HL-60 (cell line): ENCODE data around the gene IL1RAPL1.

ENCODE experiments used
- DNase-seq, 2 experiments: peaks; one replicate each; pipeline ENCODE4 v3.0.0-alpha.2; 2010 to 2020; ENCODE audit warnings: low read depth in 1 of 2, low spot score in 1 of 2
- H3K27ac ChIP-seq: fragments of 250-450 bp; sonication (Bioruptor Pico); replicated peaks from 2 replicates; pipeline ENCODE4 v1.5.1; 2020; ENCODE audit warnings: mild to moderate bottlenecking, moderate library complexity
- H3K27me3 ChIP-seq: fragments of 250-450 bp; sonication (Bioruptor Pico); 2 replicates; pipeline ENCODE4 v1.5.1; 2021; ENCODE audit warnings: mild to moderate bottlenecking, moderate library complexity; ENCODE audit not compliant: insufficient read depth, poor library complexity, severe bottlenecking
- H3K4me3 ChIP-seq: replicated peaks from 2 replicates; pipeline ENCODE4 v1.5.1; 2011; ENCODE audit warnings: mild to moderate bottlenecking, control low read depth, low read length; ENCODE audit not compliant: insufficient read depth
- GABPA ChIP-seq: IDR thresholded peaks from 2 replicates; pipeline ENCODE4 v1.6.1; 2012; ENCODE audit warnings: low read depth
- POLR2AphosphoS5 ChIP-seq: IDR thresholded peaks from 2 replicates; pipeline ENCODE4 v1.6.1; 2012; ENCODE audit warnings: low read depth
- REST ChIP-seq: IDR thresholded peaks from 2 replicates; pipeline ENCODE4 v1.6.1; 2012; ENCODE audit warnings: low read depth; ENCODE audit not compliant: insufficient replicate concordance
- SPI1 ChIP-seq: IDR thresholded peaks from 2 replicates; pipeline ENCODE4 v1.6.1; 2012; ENCODE audit warnings: low read depth, mild to moderate bottlenecking, borderline replicate concordance
- TF ChIP-seq, protein P1 (sequence below): IDR thresholded peaks from one replicate; pipeline ENCODE4 v1.5.1; 2011; ENCODE audit warnings: low read length, control low read depth, inconsistent platforms; ENCODE audit not compliant: insufficient read depth

Gene IL1RAPL1

DNA sequence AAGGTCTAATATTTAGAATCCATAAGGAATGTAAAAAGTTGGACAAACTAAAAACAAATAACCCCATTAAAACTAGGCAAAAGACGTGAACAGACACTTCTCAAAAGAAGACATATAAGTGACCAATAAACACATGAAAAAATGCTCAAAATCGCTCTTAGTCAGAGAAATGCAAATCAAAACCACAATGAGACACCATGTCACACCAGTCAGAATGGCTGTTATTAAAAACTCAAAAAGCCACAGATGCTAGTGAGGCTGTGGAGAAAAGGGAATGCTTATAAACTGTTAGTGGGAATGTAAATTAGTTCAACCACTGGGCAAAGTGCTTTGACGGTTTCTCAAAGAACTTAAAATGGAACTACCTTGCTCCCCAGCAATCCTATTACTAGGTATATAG, 953.8 kb downstream of the IL1RAPL1 start:
- no peak overlapping the region for H3K4me3 ChIP-seq

GRCh38 chrX:29542152-29542551, 954.9 kb downstream of the IL1RAPL1 start:
- TF ChIP-seq GABPA: no peak
- TF ChIP-seq POLR2AphosphoS5: no peak
- TF ChIP-seq SPI1: no peak
- TF ChIP-seq REST: no peak
- TF ChIP-seq, protein P1, sequence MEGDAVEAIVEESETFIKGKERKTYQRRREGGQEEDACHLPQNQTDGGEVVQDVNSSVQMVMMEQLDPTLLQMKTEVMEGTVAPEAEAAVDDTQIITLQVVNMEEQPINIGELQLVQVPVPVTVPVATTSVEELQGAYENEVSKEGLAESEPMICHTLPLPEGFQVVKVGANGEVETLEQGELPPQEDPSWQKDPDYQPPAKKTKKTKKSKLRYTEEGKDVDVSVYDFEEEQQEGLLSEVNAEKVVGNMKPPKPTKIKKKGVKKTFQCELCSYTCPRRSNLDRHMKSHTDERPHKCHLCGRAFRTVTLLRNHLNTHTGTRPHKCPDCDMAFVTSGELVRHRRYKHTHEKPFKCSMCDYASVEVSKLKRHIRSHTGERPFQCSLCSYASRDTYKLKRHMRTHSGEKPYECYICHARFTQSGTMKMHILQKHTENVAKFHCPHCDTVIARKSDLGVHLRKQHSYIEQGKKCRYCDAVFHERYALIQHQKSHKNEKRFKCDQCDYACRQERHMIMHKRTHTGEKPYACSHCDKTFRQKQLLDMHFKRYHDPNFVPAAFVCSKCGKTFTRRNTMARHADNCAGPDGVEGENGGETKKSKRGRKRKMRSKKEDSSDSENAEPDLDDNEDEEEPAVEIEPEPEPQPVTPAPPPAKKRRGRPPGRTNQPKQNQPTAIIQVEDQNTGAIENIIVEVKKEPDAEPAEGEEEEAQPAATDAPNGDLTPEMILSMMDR: no peak
- no peak for DNase-seq
- Histone ChIP-seq H3K4me3 (no peak overlapping the region), H3K27ac (no peak overlapping the region), H3K27me3 (no peaks in the 10 kb centered on the region)

More for the DNA sequence above, 953.8 kb downstream of the IL1RAPL1 start:
- DNase-seq: no peak
- TF ChIP-seq SPI1: no peak
- no peak for TF ChIP-seq REST
- TF ChIP-seq GABPA: no peak
- TF ChIP-seq, protein P1: no peak
- TF ChIP-seq POLR2AphosphoS5: no peak
- no peak overlapping the region for H3K27ac ChIP-seq
- no peaks in the 10 kb centered on the region for H3K27me3 ChIP-seq

DNA sequence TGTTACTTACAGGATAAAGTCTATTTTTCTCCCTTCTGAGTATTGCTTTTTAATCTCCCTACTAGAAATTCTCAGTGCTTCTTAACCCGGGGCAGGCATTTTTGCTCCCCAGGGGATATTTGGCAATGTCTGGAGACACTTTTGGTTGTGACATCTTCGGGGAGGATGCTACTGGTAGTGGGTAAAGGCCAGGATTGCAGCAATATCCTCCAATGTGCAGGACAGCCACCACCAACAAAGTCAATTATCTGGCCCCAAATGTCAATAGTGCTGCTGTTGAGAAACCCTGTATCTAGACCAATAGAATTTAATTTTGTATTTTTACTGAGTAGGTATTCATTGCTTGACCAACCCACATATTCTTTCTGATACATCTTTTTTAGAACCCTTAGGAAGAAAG, 958.6 kb downstream of the IL1RAPL1 start:
- Histone ChIP-seq H3K27me3 (no peaks in the 10 kb centered on the region), H3K27ac (no peak overlapping the region), H3K4me3 (no peak overlapping the region)
- TF ChIP-seq, protein P1: no peak
- TF ChIP-seq GABPA (no peak), POLR2AphosphoS5 (no peak), SPI1 (no peak), REST (no peak)
- peak; percentile 1 to 2 for DNase-seq
